Loucy (cell line): ENCODE data around the gene PILRB.

Experiments
- EZH2phosphoT487 ChIP-seq: fragments of 200-600 bp; IDR thresholded peaks from 2 replicates; pipeline ENCODE4 v1.6.1; 2018; ENCODE audit warnings: antibody characterized with exemption, mild to moderate bottlenecking, moderate library complexity, borderline replicate concordance
- TF ChIP-seq, protein P1 (sequence below): fragments of 200-600 bp; sonication (generic); conservative IDR thresholded peaks from 2 replicates; pipeline ENCODE4 v1.5.1; 2014; ENCODE audit warnings: mild to moderate bottlenecking, antibody characterized with exemption, low read length

GRCh38 chr7:100380196-100380595 lies 22.3 kb downstream of the PILRB start:
- TF ChIP-seq EZH2phosphoT487 = no peak
- TF ChIP-seq, protein P1, sequence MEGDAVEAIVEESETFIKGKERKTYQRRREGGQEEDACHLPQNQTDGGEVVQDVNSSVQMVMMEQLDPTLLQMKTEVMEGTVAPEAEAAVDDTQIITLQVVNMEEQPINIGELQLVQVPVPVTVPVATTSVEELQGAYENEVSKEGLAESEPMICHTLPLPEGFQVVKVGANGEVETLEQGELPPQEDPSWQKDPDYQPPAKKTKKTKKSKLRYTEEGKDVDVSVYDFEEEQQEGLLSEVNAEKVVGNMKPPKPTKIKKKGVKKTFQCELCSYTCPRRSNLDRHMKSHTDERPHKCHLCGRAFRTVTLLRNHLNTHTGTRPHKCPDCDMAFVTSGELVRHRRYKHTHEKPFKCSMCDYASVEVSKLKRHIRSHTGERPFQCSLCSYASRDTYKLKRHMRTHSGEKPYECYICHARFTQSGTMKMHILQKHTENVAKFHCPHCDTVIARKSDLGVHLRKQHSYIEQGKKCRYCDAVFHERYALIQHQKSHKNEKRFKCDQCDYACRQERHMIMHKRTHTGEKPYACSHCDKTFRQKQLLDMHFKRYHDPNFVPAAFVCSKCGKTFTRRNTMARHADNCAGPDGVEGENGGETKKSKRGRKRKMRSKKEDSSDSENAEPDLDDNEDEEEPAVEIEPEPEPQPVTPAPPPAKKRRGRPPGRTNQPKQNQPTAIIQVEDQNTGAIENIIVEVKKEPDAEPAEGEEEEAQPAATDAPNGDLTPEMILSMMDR = no peak
